ENCODE data around the gene CLASP1.

CLASP1 gene

DNA sequence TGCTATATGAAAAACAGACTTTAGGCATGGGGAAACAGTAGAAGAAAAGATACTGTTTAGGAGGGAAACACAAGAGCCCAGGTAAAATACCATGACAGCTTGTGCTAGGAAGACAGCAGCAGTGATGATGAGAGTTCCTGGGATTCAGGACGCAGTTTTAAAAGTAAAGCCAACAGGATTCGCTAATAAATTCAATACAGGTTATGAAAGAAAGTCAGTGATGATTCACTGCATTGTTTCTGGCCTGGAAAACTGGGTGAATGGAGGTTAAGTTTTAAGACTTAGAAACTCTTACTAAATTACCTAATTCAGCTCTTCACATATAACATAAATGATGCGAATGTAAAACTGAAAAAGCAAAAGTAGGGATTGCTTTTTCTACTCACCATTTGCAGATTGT lies 146.5 kb downstream of the CLASP1 start (continued):
- TF ChIP-seq, protein P1, sequence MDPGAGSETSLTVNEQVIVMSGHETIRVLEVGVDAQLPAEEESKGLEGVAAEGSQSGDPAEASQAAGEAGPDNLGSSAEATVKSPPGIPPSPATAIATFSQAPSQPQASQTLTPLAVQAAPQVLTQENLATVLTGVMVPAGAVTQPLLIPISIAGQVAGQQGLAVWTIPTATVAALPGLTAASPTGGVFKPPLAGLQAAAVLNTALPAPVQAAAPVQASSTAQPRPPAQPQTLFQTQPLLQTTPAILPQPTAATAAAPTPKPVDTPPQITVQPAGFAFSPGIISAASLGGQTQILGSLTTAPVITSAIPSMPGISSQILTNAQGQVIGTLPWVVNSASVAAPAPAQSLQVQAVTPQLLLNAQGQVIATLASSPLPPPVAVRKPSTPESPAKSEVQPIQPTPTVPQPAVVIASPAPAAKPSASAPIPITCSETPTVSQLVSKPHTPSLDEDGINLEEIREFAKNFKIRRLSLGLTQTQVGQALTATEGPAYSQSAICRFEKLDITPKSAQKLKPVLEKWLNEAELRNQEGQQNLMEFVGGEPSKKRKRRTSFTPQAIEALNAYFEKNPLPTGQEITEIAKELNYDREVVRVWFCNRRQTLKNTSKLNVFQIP (CRISPR knock-in tag; IDR thresholded peaks at IDR 0.05; ENCODE audit: borderline replicate concordance, low read depth): no peak

DNA sequence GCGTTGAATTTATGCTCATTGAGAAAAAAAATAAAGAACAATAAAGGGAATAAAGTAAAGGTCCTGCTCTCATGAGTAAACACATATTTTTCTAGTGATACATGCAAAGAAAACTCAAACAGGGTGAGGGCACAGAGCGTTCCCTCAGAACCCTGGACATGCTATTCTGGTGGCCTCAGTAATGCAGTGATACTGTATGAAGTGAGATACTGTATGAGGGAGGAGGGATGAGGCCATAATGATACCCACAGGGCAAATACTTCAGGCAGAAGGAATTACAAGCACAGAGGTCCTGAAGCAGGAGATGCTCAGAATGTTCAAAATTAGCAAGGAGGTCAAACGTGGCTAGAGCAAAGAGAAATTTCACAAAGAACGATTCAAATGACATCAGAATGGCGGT lies 147.0 kb downstream of the CLASP1 start:
- ATAC-seq: peak; percentile 46
- TF ChIP-seq ZC3H10 (CRISPR knock-in tag; IDR thresholded peaks at IDR 0.05) (no peak), ZNF8 (CRISPR knock-in tag; IDR thresholded peaks at IDR 0.05) (no peak), RARB (CRISPR knock-in tag; IDR thresholded peaks at IDR 0.05) (no peak), ZFP30 (CRISPR knock-in tag; IDR thresholded peaks at IDR 0.05) (no peak), OSR1 (CRISPR knock-in tag; IDR thresholded peaks at IDR 0.05) (no peak), TCF4 (CRISPR knock-in tag; IDR thresholded peaks at IDR 0.05; ENCODE audit: borderline replicate concordance) (no peak)
- TF ChIP-seq, protein P1 (CRISPR knock-in tag; IDR thresholded peaks at IDR 0.05; ENCODE audit: borderline replicate concordance, low read depth): no peak
- TF ChIP-seq, protein P2, sequence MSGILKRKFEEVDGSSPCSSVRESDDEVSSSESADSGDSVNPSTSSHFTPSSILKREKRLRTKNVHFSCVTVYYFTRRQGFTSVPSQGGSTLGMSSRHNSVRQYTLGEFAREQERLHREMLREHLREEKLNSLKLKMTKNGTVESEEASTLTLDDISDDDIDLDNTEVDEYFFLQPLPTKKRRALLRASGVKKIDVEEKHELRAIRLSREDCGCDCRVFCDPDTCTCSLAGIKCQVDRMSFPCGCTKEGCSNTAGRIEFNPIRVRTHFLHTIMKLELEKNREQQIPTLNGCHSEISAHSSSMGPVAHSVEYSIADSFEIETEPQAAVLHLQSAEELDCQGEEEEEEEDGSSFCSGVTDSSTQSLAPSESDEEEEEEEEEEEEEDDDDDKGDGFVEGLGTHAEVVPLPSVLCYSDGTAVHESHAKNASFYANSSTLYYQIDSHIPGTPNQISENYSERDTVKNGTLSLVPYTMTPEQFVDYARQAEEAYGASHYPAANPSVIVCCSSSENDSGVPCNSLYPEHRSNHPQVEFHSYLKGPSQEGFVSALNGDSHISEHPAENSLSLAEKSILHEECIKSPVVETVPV (CRISPR knock-in tag; IDR thresholded peaks at IDR 0.05): no peak

DNA sequence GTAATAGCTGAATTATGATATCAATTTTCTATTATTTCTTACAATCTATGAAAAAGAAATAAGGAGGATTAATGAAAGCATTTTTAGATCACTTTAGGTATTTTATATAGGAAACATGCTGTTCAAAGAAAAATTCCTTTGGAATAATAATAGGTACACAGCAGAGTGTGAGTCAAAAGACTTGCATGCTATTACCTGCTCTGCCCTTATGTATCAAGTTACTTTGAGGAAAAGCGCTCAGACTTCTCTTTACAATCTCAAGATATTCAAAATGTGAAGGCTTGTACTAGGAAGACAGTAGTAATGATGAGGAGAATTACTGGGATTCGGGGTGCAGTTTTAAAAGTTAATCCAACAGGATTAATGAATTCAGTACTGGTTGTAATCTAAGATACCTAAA lies 147.7 kb downstream of the CLASP1 start:
- no peak for TF ChIP-seq TOX (CRISPR knock-in tag; IDR thresholded peaks at IDR 0.05; ENCODE audit: borderline replicate concordance)
- TF ChIP-seq PPARA (CRISPR knock-in tag; IDR thresholded peaks at IDR 0.05; ENCODE audit: borderline replicate concordance): no peak
- TF ChIP-seq, protein P1 (CRISPR knock-in tag; IDR thresholded peaks at IDR 0.05; ENCODE audit: borderline replicate concordance, low read depth): no peak
- TF ChIP-seq CSDC2 (CRISPR knock-in tag; IDR thresholded peaks at IDR 0.05): no peak
- no peak for TF ChIP-seq ARNTL (CRISPR knock-in tag; IDR thresholded peaks at IDR 0.05; ENCODE audit: borderline replicate concordance, low read depth)
- no peak for TF ChIP-seq ZFP3 (CRISPR knock-in tag; IDR thresholded peaks at IDR 0.05)
- TF ChIP-seq, protein P3, sequence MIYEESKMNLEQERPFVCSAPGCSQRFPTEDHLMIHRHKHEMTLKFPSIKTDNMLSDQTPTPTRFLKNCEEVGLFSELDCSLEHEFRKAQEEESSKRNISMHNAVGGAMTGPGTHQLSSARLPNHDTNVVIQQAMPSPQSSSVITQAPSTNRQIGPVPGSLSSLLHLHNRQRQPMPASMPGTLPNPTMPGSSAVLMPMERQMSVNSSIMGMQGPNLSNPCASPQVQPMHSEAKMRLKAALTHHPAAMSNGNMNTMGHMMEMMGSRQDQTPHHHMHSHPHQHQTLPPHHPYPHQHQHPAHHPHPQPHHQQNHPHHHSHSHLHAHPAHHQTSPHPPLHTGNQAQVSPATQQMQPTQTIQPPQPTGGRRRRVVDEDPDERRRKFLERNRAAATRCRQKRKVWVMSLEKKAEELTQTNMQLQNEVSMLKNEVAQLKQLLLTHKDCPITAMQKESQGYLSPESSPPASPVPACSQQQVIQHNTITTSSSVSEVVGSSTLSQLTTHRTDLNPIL (CRISPR knock-in tag; IDR thresholded peaks at IDR 0.05; ENCODE audit: low read depth): no peak
- TF ChIP-seq, protein P4, sequence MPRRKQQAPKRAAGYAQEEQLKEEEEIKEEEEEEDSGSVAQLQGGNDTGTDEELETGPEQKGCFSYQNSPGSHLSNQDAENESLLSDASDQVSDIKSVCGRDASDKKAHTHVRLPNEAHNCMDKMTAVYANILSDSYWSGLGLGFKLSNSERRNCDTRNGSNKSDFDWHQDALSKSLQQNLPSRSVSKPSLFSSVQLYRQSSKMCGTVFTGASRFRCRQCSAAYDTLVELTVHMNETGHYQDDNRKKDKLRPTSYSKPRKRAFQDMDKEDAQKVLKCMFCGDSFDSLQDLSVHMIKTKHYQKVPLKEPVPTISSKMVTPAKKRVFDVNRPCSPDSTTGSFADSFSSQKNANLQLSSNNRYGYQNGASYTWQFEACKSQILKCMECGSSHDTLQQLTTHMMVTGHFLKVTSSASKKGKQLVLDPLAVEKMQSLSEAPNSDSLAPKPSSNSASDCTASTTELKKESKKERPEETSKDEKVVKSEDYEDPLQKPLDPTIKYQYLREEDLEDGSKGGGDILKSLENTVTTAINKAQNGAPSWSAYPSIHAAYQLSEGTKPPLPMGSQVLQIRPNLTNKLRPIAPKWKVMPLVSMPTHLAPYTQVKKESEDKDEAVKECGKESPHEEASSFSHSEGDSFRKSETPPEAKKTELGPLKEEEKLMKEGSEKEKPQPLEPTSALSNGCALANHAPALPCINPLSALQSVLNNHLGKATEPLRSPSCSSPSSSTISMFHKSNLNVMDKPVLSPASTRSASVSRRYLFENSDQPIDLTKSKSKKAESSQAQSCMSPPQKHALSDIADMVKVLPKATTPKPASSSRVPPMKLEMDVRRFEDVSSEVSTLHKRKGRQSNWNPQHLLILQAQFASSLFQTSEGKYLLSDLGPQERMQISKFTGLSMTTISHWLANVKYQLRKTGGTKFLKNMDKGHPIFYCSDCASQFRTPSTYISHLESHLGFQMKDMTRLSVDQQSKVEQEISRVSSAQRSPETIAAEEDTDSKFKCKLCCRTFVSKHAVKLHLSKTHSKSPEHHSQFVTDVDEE (CRISPR knock-in tag; IDR thresholded peaks at IDR 0.05): no peak
- TF ChIP-seq ESRRG (CRISPR knock-in tag; IDR thresholded peaks at IDR 0.05): no peak
- no peak for TF ChIP-seq SNAI2 (CRISPR knock-in tag; IDR thresholded peaks at IDR 0.05)
- TF ChIP-seq ZC3H10 (CRISPR knock-in tag; IDR thresholded peaks at IDR 0.05): no peak
- no peak for TF ChIP-seq TCF4 (CRISPR knock-in tag; IDR thresholded peaks at IDR 0.05; ENCODE audit: borderline replicate concordance)
- no peak for TF ChIP-seq ZFP30 (CRISPR knock-in tag; IDR thresholded peaks at IDR 0.05)
- no peak for TF ChIP-seq ISL1 (CRISPR knock-in tag; IDR thresholded peaks at IDR 0.05)
- TF ChIP-seq, protein P5, sequence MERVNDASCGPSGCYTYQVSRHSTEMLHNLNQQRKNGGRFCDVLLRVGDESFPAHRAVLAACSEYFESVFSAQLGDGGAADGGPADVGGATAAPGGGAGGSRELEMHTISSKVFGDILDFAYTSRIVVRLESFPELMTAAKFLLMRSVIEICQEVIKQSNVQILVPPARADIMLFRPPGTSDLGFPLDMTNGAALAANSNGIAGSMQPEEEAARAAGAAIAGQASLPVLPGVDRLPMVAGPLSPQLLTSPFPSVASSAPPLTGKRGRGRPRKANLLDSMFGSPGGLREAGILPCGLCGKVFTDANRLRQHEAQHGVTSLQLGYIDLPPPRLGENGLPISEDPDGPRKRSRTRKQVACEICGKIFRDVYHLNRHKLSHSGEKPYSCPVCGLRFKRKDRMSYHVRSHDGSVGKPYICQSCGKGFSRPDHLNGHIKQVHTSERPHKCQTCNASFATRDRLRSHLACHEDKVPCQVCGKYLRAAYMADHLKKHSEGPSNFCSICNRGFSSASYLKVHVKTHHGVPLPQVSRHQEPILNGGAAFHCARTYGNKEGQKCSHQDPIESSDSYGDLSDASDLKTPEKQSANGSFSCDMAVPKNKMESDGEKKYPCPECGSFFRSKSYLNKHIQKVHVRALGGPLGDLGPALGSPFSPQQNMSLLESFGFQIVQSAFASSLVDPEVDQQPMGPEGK (CRISPR knock-in tag; IDR thresholded peaks at IDR 0.05; ENCODE audit: borderline replicate concordance): no peak
- TF ChIP-seq ZNF8 (CRISPR knock-in tag; IDR thresholded peaks at IDR 0.05): no peak
- no peak for TF ChIP-seq BACH2 (CRISPR knock-in tag; IDR thresholded peaks at IDR 0.05; ENCODE audit: borderline replicate concordance)
- 0 out of 3 replicates have a peak, but pooled peaks have one; percentile 10 for ATAC-seq

All from SK-N-SH treated with all-trans-retinoic acid at 6 μM for 48 hours (cell line).